Esophagus squamous epithelium (tissue), 4 donors: ENCODE data around the gene SPACA9.

Source experiments
- POLR2A ChIP-seq, 4 donors: fragments of 450-650 bp; IDR thresholded peaks; one replicate each; pipeline ENCODE4 v1.6.1; 2017; ENCODE audit warnings: antibody characterized with exemption in 4 of 4, mild to moderate bottlenecking in 4 of 4, moderate library complexity in 3 of 4
- TF ChIP-seq, protein P1 (sequence below), 6 experiments: fragments of 450-650 bp in 4 of 6; fragments of 200-600 bp in 2 of 6; sonication (generic) in 2 of 6; IDR thresholded peaks; one replicate each; pipeline ENCODE4 v1.5.1; 2016 to 2019; ENCODE audit warnings: antibody characterized with exemption in 6 of 6, mild to moderate bottlenecking in 4 of 6, moderate library complexity in 4 of 6

DNA sequence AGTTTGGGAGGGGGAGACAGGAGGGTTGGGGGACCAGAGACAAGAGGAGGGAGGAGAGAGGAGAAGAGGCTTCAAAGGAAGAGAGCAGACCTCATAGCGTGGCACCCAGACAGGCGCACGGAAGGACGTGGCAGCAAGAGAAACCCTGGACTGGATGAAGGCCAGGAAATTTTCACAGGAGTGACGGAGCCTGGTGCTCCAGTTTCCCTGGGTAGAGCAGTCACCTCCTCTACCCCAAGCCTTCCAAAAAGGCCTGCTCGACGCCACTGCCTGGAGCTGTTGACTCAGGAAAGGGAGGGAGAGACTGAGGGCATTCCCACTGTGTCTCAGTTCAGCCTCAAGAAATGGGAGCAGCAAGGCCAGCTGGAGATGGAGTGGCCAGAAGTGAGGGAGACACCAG, 19.9 kb upstream of the SPACA9 start:
- TF ChIP-seq, protein P1, sequence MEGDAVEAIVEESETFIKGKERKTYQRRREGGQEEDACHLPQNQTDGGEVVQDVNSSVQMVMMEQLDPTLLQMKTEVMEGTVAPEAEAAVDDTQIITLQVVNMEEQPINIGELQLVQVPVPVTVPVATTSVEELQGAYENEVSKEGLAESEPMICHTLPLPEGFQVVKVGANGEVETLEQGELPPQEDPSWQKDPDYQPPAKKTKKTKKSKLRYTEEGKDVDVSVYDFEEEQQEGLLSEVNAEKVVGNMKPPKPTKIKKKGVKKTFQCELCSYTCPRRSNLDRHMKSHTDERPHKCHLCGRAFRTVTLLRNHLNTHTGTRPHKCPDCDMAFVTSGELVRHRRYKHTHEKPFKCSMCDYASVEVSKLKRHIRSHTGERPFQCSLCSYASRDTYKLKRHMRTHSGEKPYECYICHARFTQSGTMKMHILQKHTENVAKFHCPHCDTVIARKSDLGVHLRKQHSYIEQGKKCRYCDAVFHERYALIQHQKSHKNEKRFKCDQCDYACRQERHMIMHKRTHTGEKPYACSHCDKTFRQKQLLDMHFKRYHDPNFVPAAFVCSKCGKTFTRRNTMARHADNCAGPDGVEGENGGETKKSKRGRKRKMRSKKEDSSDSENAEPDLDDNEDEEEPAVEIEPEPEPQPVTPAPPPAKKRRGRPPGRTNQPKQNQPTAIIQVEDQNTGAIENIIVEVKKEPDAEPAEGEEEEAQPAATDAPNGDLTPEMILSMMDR (IDR thresholded peaks at IDR 0.05) = no peak
- no peak for TF ChIP-seq POLR2A (IDR thresholded peaks at IDR 0.05)
